ENCODE results near the gene LDLRAD3.

LDLRAD3 gene

DNA sequence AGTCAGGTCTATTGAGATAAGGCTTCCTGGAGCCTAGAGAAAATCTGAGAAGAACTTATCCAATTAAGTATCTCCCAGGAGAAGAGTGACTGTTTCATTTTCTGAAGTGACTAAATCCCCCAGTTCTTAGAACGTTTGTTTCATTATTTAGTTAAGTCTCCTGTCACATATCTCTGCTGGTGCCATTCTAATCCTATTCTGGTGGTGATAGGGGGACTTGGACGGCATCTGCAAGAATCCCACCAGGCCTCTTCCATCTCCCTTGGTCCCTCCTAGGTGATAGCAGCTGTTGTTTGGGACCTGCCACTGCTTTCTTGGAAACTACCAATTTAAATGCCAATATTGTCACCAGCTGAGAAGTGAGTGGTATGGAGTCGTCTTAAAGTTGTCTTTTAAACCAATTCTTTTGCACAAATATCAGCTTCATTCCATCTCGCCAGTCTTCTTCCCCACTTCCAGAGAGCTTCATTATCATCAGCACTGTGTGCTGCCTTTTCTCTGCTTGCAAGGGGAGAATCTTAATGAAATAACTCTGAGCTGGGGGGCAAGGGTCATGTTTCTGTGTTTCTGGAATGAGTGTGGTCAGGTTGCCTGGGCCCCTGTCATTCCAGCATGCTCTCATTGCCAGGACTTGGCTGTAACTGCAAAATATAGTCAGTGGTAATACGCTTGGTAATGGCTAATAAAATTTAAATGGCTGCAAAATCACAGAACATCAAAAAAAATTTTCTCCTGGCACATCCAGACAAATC, 104.8 kb downstream of the LDLRAD3 start:
- no peak for DNase-seq (ENCODE audit: low read depth)

DNA sequence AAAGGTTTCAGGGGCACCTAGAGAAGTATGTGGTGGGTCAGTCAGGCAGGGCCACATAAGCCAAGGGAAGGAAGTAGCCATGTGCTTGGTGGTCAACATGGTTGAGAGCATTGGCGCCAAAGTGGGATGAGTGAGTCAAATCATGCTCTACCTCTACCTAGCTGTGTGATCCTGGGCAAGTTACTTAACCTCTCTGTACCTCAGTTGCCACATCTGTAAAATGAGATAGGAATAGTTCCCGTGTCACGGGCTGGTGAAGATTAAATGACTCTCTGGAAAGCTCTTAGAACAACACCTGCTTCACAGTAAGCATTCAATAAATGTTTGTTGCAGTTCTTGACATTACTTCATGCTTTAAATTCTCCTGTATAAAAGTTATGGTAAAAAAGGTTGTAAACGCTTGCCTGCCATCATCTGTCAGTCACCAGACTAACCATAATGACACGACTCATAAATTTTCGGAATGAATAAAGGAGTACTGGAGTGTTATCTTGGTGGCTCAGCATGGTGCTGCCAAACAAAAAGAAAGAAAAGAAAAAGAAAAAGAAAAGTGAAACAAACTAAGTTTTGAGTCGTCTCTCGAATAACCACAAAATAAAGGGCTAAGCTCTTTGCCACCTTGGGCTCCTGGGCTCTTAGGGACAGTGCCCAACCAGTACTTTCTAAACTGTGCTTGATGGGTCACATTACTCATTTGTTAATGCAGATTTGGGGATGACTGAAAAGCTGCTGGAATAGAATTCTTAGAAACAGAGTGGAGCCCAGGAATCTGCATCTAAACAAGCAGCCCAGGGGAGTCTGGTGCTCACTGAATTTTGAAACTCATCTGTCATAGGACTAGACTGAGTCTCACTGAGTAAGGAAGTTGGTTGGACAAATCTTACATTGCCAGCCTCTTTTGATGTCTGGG, 107.6 kb downstream of the LDLRAD3 start:
- DNase-seq (ENCODE audit: low read depth) = no peak

DNA sequence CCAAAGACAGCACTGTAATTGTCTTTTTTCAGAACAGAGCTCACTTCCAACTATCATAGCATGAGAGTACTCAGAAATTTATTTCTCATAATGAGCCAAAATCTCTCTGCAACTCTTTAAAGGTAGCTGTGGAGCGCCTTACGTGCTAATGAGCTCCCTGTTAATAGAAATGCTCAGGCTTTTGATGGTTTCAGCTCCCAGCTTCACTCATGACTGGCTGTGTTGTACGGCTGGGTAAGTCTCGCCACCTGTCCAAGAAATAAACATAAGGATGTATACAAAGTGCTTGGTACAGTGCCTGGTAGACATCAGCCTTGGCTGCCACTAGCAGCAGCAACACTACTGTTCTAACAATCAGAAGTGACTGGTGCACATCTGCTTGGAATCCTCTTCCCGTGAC, 109.4 kb downstream of the LDLRAD3 start:
- no peak for DNase-seq (ENCODE audit: low read depth)

DNA sequence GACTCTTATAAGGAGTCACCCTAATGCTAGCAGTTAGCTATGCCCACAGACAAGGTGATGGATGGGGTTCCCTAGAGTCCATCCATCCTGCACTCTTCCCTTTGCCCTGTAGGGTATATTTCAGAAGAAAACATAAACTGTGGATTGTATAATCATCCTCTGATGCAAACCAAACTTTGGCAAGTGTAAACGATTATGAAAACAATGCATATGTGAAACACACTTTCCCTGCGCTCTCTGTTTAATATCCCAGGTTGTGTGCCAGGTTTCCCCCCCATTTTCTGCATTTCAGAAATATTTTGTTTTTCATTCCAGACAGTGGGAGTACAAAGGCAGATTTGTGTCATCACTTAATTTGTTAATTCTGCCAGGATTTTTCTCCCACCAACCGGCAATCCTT, 110.0 kb downstream of the LDLRAD3 start:
- DNase-seq (ENCODE audit: low read depth) = no peak

DNA sequence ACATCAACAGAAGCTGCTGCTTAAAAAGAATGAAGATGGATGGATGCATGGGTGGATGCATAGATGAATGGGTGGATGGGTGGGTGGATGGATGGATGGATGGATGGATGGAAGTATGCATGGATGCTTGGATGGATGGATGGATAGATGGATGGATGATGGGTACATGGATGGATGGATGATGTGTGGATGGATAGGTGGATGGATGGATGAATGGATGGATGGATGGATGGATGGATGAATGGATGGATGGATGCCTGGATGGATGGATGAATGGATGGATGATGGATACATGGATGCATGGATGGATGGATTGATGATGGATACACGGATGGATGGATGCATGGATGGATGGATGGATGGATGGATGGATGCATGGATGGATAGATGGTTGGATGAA, 110.8 kb downstream of the LDLRAD3 start:
- DNase-seq (ENCODE audit: low read depth) = no peak

DNA sequence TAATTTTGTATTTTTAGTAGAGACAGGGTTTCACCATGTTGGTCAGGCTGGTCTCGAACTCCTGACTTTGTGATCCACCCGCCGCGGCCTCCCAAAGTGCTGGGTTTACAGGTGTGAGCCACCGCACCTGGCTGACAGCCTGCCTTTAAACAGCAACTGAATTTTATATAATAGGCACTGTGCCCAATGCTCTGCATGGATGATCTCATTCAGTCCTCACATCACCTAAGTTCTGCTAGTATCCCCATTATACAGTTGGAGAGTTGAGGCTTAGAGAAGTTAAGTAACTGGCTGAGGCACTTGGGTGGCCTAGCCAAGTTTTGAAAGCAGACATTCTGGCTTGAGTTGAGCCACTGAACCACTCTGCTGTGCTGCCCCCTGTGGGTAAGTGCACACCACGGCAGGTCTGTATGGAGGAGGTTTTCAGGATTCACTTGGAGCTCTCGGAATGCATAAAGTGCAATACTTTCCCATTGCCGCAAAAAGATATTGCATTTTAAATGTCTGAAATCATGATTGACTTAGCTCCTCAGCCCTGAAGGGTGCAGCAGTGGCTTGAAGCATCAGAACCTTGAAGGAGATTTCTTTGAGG, 112.4 kb downstream of the LDLRAD3 start:
- peak; percentile 53 for DNase-seq (ENCODE audit: low read depth)

DNA sequence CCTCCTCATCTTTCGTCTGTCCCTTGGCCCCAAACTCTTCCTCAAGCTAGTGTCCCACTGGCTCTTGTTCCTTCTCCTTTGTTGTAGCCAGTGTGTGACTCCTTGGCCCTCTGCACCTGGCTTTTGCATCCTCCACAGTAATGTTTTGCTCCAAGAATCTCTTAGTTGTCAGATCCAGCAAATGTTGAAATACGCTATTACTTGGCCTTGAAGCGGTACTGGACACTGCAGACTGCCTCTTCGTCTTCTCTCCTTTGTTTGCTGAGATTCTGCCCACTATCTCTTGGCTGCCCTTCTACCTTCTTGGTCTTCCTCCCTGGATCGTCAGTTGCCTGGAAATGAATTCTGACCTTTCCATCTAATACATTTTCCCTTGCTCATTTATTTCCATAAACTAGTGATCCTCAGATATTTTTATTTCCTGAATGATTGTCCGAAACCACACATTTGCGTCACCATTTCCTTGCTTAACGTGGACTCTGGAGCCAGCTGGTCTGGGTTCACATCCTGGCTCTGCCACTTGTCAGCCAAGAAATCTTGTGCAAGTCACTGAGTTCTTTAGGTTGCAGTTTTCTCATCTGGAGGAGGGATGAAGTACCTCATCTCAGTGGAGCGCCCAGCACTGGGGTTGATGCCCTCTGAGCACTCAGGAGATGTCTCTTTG, 113.6 kb downstream of the LDLRAD3 start:
- no peak for DNase-seq (ENCODE audit: low read depth)

DNA sequence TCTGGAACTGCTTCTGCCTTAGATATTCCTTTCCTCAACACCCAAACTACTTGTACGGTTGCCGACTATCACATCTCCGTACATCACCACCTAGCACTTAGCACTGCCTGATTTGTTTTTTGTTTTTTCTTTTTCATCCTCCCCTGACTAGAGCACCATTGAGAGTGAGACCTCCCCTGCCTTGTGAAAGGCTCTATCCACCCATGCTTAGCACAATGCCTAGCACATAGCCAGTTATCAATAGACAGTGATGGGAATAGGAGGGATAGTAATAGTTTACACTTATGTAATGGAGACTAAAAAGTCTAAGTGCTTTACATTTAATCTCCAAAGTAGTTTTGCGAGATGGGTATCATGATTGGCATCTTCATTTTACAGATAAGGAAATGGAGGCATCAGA, 115.8 kb downstream of the LDLRAD3 start:
- no peak for DNase-seq (ENCODE audit: low read depth)

DNA sequence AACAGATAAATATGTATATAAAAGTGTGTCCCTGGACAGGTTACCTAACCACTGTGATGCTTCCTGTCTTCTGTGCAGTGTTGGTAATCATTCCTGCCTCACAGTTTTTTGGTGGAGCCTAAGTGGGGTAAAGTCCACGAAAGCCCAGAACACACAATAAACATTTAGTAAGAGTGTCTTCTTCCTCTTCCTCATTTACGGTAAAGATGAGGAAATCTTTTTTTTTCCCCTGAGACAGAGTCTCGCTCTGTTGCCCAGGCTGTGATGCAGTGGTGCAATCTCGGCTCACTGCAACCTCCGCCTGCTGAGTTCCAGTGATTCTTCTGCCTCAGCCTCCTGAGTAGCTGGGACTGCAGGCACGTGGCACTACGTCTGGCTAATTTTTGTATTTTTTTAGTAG, 117.1 kb downstream of the LDLRAD3 start:
- no peak for DNase-seq (ENCODE audit: low read depth)

DNA sequence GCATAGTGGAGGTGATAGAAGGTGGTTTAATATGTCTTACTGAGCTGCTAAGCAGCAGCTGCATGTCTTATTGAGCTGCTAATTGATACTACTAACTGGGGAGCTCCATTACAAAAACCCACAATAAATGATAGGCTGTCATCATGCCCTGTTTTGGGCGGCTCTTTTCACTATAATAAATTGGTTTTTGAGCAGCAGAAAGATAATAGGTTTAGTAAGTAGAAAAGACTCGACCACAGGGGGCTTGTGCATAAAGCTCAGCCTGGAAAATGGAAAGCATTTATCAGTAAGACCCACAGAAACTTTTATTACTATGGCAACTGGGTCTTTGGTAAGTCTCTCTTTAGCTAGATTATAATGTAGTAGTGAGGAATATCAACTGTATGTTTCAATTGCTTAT, 117.6 kb downstream of the LDLRAD3 start:
- DNase-seq (ENCODE audit: low read depth) = no peak

DNA sequence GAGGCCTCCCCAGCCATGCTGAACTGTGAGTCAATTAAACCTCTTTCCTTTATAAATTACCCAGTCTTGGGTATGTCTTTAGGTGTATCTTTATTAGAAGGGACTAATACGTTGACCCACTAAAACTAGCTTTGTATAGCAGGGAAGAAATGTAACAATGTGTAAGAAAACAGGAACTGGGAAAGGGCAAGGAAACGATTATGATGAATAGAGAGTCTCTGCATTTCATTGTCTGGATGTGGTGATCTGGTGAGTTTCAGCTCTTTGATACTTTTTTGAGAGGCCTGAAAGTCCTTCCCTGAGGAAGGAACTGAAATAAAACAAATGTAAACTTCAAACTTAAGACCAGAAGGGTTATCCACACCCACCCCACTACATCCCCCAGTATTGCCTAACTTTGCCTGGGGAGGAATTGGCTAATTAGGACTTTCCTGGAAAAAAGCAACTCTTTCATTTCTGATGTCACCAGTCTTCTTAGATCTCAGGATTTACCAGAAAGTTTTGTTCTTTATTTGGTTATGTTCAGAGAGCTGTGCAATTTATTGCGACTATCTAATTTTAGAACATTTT, 119.0 kb downstream of the LDLRAD3 start:
- peak; percentile 36 for DNase-seq (ENCODE audit: low read depth)

DNA sequence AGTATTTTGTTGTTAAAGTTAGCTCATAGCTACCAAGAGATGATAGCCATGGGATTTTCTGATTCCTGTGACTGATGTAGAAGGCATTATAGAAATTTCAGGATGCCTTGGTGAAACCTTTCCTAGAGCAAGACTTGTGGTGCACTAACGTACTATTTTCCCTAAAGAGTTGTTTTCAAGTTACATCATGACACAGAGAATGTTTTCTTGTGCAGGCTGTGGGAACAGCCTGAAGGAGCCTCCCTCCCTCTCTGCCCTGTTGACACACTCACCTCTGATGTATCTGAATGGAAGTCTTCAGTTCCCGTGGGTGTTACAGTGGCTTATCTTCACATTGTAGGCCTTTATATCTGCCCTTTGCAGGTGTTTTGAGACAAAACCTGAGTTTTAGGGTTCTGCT, 121.6 kb downstream of the LDLRAD3 start:
- DNase-seq (ENCODE audit: low read depth) = peak; percentile 68

DNA sequence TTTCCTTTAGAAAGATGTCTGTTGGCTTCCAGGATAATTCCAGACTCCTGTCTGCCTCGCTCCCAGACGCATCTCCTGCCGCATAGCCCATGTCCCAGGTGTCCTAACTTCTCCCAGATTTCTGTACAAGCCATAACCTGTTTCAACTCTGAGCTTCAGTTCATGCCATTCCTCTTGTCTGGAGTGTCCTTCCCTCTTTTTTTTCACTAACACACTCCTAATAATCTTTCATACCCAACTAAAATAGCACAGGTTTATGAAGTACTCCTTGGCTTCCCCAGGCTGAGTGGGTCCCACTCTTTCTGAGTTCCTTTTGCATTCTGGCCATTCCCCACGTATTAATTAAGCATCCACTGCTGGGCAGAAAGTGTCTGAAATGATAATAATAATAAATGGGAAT, 123.0 kb downstream of the LDLRAD3 start:
- no peak for DNase-seq (ENCODE audit: low read depth)

DNA sequence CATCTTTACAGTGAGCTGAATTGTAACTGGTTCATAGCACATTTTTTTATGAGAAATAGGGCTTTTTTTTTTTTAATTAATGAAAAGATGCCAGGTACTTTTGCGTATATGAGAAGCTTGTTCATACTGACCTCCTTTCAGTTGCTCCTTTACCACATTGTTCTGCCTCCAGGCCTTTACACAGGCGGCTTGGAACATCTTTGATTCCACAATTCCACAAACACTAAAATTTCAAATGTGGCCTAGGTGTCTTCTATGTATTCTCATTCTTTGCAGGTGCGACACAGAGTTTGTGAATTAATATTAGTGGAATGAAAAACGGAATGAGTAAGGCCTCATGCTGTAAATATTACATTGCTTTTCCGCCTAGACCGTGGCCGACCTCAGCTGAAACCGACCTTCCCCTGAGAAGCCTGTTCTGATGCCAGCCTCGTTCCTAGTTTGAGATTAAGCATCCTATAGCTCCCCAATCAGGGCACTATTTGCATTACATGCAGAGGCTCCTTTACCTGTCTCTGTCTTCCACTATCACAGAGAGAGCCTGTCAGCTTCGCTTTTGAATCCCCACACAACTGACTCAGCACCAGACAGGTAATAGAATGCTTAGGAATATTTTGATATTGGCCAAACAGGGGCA, 125.8 kb downstream of the LDLRAD3 start:
- no peak for DNase-seq (ENCODE audit: low read depth)

DNA sequence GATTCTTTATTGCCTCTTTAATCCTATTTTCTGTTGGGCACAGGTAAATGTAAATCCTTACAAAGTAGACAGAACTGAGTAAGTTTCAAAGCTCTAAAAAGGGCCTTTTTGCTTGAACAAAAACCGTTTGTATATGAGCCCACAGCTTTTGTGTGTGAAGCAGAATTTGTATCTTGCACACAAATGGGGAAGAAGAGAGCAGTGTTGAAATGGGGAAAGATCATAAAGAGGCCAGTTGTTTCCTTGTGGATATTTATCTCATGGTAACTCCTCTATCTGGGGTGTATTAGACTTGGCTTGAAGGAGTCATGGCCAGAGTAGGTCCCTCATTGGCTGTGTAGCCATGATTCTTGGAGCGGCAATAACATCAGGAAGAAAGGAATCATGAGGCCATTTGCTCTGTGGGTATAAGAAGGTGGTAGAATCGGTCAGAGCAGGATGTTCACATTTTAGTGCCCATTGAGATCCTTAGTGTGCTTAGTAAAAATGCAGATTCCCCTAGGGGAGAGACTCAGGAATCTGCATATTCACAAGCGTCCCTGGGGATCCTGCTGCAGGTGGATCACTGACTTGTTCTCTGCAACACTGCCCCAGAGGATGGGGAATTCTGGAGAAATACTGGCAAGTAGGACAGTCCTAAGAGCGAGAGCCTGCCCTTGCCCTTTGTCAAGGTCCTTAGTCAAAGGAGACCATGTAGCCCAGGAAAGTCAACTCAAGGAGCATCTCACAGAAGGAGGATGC, 126.5 kb downstream of the LDLRAD3 start:
- no peak for DNase-seq (ENCODE audit: low read depth)

DNA sequence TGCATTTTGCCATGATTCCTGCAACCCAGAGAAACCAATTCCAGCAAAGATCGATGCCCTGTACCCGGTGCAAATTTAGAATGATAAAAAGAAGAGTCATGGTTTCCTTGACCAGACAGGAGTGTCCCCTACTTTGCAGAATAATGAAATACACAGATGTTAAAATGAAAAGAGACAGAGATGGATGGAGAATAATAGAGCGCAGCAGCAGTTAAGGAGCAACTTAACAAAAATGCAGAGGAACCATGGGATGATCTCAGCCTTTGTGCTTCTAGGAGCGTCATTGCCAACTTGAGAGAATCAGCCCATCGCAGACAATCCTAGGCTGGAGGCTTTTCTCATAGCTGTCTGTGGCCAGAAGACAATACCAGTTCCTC, 127.1 kb downstream of the LDLRAD3 start:
- DNase-seq (ENCODE audit: low read depth) = no peak

DNA sequence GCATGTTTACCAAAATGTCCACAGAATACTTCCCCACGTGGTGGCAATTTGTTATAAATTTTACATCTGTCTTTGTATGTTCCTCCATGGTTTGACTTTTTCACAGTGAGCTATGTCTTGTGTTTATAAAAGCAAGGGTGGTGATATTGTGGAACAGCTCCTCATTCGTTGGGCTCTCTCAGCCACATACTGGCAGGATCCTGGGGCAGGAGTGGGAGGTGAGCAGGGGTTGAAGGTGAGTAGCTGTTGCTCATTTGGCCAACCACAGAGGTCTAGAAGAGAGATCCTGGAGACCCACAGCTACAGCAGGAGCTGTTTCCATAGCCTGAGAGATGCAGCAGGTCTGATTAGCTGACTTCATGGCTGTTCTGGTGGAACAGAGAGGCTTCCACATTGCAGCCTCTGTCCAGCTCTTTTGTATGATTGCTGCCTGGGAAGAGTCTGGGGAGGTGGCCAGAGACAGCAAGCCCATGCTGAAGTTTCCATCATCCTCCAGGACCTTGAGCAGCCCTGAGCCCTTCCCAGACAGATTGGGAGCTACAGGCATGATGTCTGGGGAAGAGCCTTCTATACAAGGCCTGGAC, 128.1 kb downstream of the LDLRAD3 start:
- no peak for DNase-seq (ENCODE audit: low read depth)

DNA sequence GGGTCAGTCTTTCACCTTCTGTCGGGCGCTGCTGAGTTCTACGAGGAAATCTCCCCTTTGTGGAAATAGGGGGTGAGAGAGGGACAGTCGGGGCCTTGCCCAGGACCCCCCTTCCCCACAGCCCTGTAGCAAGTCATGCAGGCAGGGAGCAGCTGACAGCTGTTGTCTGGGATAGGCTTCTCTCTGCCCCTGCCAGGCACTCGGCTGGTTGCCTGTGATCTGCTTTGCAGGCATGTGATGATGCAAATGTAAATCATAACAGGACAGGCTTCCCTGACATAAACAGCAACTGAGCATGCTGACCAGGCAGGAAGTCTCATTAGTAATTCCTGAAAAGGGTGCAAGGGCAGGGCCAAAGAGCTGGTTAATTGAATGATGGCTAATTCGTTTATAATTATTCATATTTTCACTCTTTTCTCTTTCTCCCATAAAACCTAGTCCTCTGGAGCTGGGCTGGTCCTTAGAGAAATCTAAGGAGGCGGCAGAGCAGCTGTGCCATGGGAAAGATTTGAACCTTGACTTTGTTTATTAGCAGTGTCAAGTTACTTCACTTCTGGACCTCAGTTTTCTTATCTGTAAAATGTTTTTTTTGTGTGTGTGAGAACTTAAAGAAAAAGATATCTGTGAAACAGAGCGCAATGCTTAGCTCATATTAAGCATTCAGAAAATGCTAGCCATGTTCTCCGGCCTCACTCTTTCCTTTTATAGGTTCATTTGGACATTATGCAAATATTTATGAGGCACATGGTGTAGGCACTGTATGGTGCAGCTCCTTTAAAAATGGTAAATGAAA, 129.7 kb downstream of the LDLRAD3 start:
- DNase-seq (ENCODE audit: low read depth) = peak; percentile 86

DNA sequence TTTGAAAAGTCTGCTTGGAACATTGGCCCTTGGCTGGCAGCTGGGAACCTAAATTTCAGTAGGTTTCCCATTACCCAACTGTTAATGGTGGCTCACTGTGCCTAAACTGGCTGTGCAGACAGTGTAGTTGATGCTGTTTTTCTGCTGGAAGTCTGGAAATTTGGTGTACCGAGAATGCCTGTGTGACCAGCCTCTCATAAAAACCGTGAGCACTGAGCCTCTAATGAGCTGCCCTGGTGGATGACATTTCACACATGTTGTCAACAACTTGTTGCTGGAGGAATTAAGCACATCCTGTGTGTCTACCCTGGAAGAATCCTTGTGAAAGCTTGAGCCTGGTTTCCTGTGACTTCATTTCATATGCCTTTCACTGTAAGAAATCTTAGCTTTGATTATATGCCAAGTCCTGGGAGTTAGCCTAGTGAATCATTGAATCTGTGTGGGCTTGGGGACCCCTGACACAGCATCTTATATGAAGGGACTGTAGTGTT, 131.1 kb downstream of the LDLRAD3 start:
- peak; percentile 87 for DNase-seq (ENCODE audit: low read depth)

DNA sequence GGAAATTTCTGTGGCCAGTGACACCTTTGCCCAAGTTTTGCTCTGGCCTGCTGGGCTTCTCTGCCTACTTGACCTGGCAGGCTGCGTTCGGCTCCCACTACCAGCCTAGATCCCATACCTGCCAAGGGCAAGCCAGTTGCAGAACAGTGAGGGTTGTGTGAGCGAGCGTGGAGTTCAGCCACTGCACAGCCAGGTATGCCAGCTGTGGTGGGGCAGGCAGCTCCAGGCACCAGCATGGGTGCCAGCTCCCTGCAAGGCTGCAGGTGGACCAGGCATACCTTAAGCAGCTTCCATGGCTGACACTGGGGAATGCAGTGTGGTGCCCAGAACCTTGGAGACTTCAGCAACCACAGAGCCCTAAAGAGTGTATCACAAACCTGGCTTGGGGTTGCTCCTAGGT, 133.5 kb downstream of the LDLRAD3 start:
- no peak for DNase-seq (ENCODE audit: low read depth)
